Mononuclear cell (primary cell): ENCODE data around the gene OR13D1. TPM values are rescaled to one million over a fixed set of nuclear protein-coding genes. Genes with fewer than 3 reads are reported as not detected.
"Not testable (repeated sequence)": the region's sequence is repeated elsewhere in the genome, so short reads cannot be mapped to it uniquely, and the experiment has no call there.

Source experiments
- H3K27me3 ChIP-seq: 2 replicates; pipeline ENCODE4 v1.6.0; 2011; ENCODE audit warnings: low read length, control low read depth; ENCODE audit not compliant: insufficient read depth
- H3K4me1 ChIP-seq: 2 replicates; pipeline ENCODE4 v1.5.1; 2011; ENCODE audit warnings: mild to moderate bottlenecking, low read length, control low read depth; ENCODE audit not compliant: insufficient read depth
- H3K4me3 ChIP-seq: 2 replicates; pipeline ENCODE4 v1.5.1; 2011; ENCODE audit warnings: mild to moderate bottlenecking, low read length, moderate library complexity
- H3K9me3 ChIP-seq: 2 replicates; pipeline ENCODE4 v1.5.1; 2011; ENCODE audit warnings: low read depth, mild to moderate bottlenecking, control low read depth, low read length
- total RNA-seq: library from RNA; depleted of rRNA; stranded (reverse); fragments of >200 nt; gene quantifications from one replicate; pipeline ENCODE4 v1.2.3, GENCODE V29; 2012

Gene OR13D1
- total RNA-seq = 0.21 TPM

- H3K27me3 ChIP-seq = no peaks in the 10 kb centered on the region
- H3K4me3 ChIP-seq = no peak within 1 kb of the TSS
These were observed at the start of gene OR13D1 for GRCh38 chr9:104694218-104694617. Gene OR13D1, plus strand, starts transcription at chr9:104694518. Its CDS starts 0 bp downstream, at chr9:104694518.

GRCh38 chr9:104658496-104659195 lies 35.7 kb upstream of the OR13D1 start:
- Histone ChIP-seq H3K9me3 (no peaks in the 10 kb centered on the region), H3K4me3 (no peak overlapping the region), H3K27me3 (no peaks in the 10 kb centered on the region), H3K4me1 (no peaks in the 10 kb centered on the region)

More at GRCh38 chr9:104694218-104694617, at the start of gene OR13D1:
- H3K9me3 ChIP-seq = no peaks in the 10 kb centered on the region
- H3K4me1 ChIP-seq = no peaks in the 10 kb centered on the region

- Histone ChIP-seq H3K4me1 (no peaks in the 10 kb centered on the region), H3K27me3 (no peaks in the 10 kb centered on the region), H3K9me3 (no peaks in the 10 kb centered on the region), H3K4me3 (no peak overlapping the region)
These were observed 18.7 kb upstream of the OR13D1 start for GRCh38 chr9:104675611-104676010.

GRCh38 chr9:104682642-104683041 lies 11.7 kb upstream of the OR13D1 start:
- H3K27me3 ChIP-seq = no peaks in the 10 kb centered on the region
- H3K4me3 ChIP-seq = no peak overlapping the region
- H3K9me3 ChIP-seq = no peaks in the 10 kb centered on the region
- no peaks in the 10 kb centered on the region for H3K4me1 ChIP-seq

GRCh38 chr9:104686081-104686480 lies 8.2 kb upstream of the OR13D1 start:
- Histone ChIP-seq H3K27me3 (no peaks in the 10 kb centered on the region), H3K4me3 (no peak overlapping the region), H3K4me1 (no peaks in the 10 kb centered on the region), H3K9me3 (no peaks in the 10 kb centered on the region)

GRCh38 chr9:104700306-104700705 lies 6.0 kb downstream of the OR13D1 start:
- Histone ChIP-seq H3K27me3 (no peaks in the 10 kb centered on the region), H3K4me3 (no peak overlapping the region), H3K9me3 (no peaks in the 10 kb centered on the region), H3K4me1 (no peaks in the 10 kb centered on the region)

GRCh38 chr9:104708737-104709136 lies 14.4 kb downstream of the OR13D1 start:
- not testable (repeated sequence) for H3K27me3 ChIP-seq, H3K4me3 ChIP-seq, H3K4me1 ChIP-seq, H3K9me3 ChIP-seq

GRCh38 chr9:104711604-104712003 lies 17.3 kb downstream of the OR13D1 start:
- Histone ChIP-seq H3K4me1 (no peaks in the 10 kb centered on the region), H3K4me3 (no peak overlapping the region)

GRCh38 chr9:104725014-104725413 lies 30.7 kb downstream of the OR13D1 start:
- no peaks in the 10 kb centered on the region for H3K27me3 ChIP-seq
- no peak overlapping the region for H3K4me3 ChIP-seq
- no peaks in the 10 kb centered on the region for H3K9me3 ChIP-seq
- no peaks in the 10 kb centered on the region for H3K4me1 ChIP-seq

More at GRCh38 chr9:104711604-104712003, 17.3 kb downstream of the OR13D1 start:
- Histone ChIP-seq H3K9me3 (no peaks in the 10 kb centered on the region), H3K27me3 (no peaks in the 10 kb centered on the region)

GRCh38 chr9:104738452-104738851 lies 44.1 kb downstream of the OR13D1 start:
- H3K4me3 ChIP-seq = no peak overlapping the region
- no peaks in the 10 kb centered on the region for H3K4me1 ChIP-seq
- no peaks in the 10 kb centered on the region for H3K9me3 ChIP-seq
- H3K27me3 ChIP-seq = no peaks in the 10 kb centered on the region

- Histone ChIP-seq H3K9me3 (no peaks in the 10 kb centered on the region), H3K4me3 (no peak overlapping the region), H3K27me3 (no peaks in the 10 kb centered on the region), H3K4me1 (no peaks in the 10 kb centered on the region)
These were observed 46.3 kb downstream of the OR13D1 start for GRCh38 chr9:104740621-104741020.

GRCh38 chr9:104743376-104743985 lies 49.2 kb downstream of the OR13D1 start:
- Histone ChIP-seq H3K9me3 (no peaks in the 10 kb centered on the region), H3K27me3 (no peaks in the 10 kb centered on the region), H3K4me3 (no peak overlapping the region), H3K4me1 (peaks cover 8% of the 10 kb centered on the region)

Other genes starting within 250 kb of the OR13D1 start
- not detected for gene OR13F1, start 190.3 kb upstream of the OR13D1 start, total RNA-seq
- not detected for gene OR13C4, start 167.3 kb upstream of the OR13D1 start, total RNA-seq
- not detected for gene OR13C3, start 157.7 kb upstream of the OR13D1 start, total RNA-seq
- not detected for gene OR13C8, start 125.3 kb upstream of the OR13D1 start, total RNA-seq
- not detected for gene OR13C5, start 95.1 kb upstream of the OR13D1 start, total RNA-seq
- not detected for gene OR13C2, start 88.9 kb upstream of the OR13D1 start, total RNA-seq
- not detected for gene OR13C9, start 76.3 kb upstream of the OR13D1 start, total RNA-seq
- 21.6 TPM for gene NIPSNAP3A, start 53.2 kb downstream of the OR13D1 start, total RNA-seq
- 0.73 TPM for gene NIPSNAP3B, start 69.6 kb downstream of the OR13D1 start, total RNA-seq
- gene ABCA1, start 233.6 kb downstream of the OR13D1 start, total RNA-seq = 43.4 TPM